Activated gamma-delta T cell (primary cell): ENCODE measurements around the gene NANOS1.
"Not testable (repeated sequence)": the region's sequence is repeated elsewhere in the genome, so short reads cannot be mapped to it uniquely, and the experiment has no call there.

Experiments
- DNase-seq: peaks from one replicate; lab custom pipeline; 2025; lab: John Stamatoyannopoulos, UW

Gene NANOS1

GRCh38 chr10:119007211-119007574 lies 22.3 kb upstream of the NANOS1 start:
- DNase-seq: no peak

- no peak for DNase-seq
These were observed 8.9 kb upstream of the NANOS1 start for GRCh38 chr10:119020627-119020946.

GRCh38 chr10:119022846-119023552 lies 6.5 kb upstream of the NANOS1 start:
- no peak for DNase-seq

- DNase-seq: no peak
These were observed 6.0 kb upstream of the NANOS1 start for GRCh38 chr10:119023553-119023868.

- no peak for DNase-seq
These were observed 4.6 kb upstream of the NANOS1 start for GRCh38 chr10:119024882-119025281.

- DNase-seq: no peak
These were observed 4.2 kb upstream of the NANOS1 start for GRCh38 chr10:119025336-119025735.

GRCh38 chr10:119025776-119026175 lies 3.7 kb upstream of the NANOS1 start:
- DNase-seq: no peak

GRCh38 chr10:119026301-119027110 lies 3.0 kb upstream of the NANOS1 start:
- no peak for DNase-seq

- not testable (repeated sequence) for DNase-seq
These were observed 1.0 kb upstream of the NANOS1 start for GRCh38 chr10:119028445-119028899.

GRCh38 chr10:119028900-119029612 lies 458 bp upstream of the NANOS1 start:
- peak; percentile 71 for DNase-seq

GRCh38 chr10:119030421-119031250 lies 1.1 kb downstream of the NANOS1 start:
- DNase-seq: peak; percentile 28

GRCh38 chr10:119031496-119032059 lies 2.1 kb downstream of the NANOS1 start:
- DNase-seq: no peak

- DNase-seq: no peak
These were observed 9.6 kb downstream of the NANOS1 start for GRCh38 chr10:119039161-119039560.

- DNase-seq: no peak
These were observed 11.8 kb downstream of the NANOS1 start for GRCh38 chr10:119041326-119041725.

GRCh38 chr10:119042169-119042568 lies 12.7 kb downstream of the NANOS1 start:
- DNase-seq: no peak

GRCh38 chr10:119045561-119045960 lies 16.0 kb downstream of the NANOS1 start:
- DNase-seq: no peak

GRCh38 chr10:119049361-119049760 lies 19.8 kb downstream of the NANOS1 start:
- DNase-seq: no peak

GRCh38 chr10:119049777-119050176 lies 20.3 kb downstream of the NANOS1 start:
- no peak for DNase-seq

GRCh38 chr10:119051775-119052174 lies 22.3 kb downstream of the NANOS1 start:
- DNase-seq: no peak

GRCh38 chr10:119055472-119055871 lies 26.0 kb downstream of the NANOS1 start:
- DNase-seq: no peak

GRCh38 chr10:119058010-119058409 lies 28.5 kb downstream of the NANOS1 start:
- no peak for DNase-seq

GRCh38 chr10:119059557-119059956 lies 30.0 kb downstream of the NANOS1 start:
- DNase-seq: no peak
